ENCODE measurements around the gene S1PR4.
"Not testable (repeated sequence)": the region's sequence is repeated elsewhere in the genome, so short reads cannot be mapped to it uniquely, and the experiment has no call there.

Gene S1PR4

GRCh38 chr19:3152419-3152780 lies 26.2 kb upstream of the S1PR4 start:
- no peak for DNase-seq (ENCODE audit: low read depth in 2 of 2)

DNA sequence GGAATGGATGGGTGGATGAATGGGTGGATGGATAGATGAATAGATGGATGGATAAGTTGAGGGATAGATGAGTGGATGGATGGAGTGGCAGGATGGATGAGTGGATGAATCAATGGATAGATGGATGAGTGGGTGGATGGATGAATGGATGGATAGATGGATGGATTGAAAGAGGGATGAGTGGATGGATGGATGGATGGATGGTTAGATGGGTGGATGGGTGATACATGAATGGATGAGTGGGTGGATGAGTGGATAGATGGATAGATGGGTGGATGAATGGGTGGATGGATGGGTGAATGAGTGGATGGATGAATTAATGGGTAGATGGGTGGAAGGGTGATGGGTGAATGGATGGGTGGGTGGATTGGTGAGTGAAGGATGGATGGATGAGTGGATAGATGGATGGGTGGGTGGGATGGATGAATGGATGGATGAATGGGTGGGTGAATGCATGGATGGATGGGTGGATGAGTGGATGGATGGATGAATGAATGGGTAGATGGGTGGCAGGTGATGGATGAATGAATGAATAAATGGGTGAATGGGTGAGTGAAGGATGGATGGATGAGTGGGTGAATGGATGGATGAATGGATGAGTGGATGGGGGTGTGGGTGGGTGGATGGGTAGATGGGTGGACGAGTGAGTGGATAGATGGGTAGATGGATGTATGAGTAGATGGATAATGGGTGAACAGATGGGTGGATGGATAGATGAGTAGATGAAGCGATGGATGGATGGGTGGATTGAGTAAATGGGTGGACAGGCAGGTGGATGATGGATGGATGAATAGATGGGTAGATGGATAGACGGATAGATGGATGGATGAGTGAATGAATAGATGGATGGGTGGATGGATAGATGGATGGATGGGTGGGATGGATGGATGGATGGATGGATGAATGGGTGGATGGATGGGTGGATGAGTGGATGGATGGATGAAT lies 25.0 kb upstream of the S1PR4 start:
- no peak for DNase-seq (ENCODE audit: low read depth in 2 of 2)

GRCh38 chr19:3154447-3154846 lies 24.1 kb upstream of the S1PR4 start:
- DNase-seq (ENCODE audit: low read depth in 2 of 2) = not testable (repeated sequence)

DNA sequence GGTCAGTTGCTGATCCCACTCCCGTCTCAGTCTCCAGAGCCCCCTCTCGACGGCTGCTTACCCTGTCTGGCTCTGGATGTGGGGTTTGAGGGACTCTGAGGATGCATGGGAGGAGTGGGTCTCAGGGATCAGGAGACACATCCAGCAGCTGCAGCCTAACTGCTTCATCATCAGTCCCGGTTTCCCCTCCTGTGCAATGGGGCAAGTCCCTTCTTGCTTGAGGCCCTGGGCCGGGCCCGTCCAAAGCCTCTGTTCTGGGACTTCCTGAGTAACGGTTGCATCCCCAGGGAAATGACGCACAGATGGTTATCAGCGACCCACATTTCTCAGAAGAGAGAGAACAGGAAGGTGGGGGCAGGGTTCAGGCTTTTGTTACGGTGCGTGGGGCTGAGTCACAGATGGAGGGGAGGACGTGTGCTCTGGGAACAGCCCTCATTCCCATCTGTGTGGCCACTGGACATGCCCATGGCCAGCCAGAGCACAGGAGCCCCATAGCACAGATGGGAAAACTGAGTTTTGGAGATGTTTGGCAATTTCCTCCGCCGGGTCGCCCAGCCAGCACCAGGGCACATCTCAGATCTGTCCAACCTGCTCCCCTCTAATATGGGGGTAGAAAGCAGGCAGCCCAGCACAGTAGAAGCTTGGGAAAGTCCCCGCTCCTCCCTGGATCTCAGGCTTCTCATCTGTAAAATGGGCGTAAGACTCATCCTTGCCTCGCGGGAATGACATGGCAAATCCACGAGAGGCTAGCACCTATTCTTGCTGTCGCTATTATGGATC lies 23.4 kb upstream of the S1PR4 start:
- peak; percentile 38 to 56 for DNase-seq (ENCODE audit: low read depth in 2 of 2)

DNA sequence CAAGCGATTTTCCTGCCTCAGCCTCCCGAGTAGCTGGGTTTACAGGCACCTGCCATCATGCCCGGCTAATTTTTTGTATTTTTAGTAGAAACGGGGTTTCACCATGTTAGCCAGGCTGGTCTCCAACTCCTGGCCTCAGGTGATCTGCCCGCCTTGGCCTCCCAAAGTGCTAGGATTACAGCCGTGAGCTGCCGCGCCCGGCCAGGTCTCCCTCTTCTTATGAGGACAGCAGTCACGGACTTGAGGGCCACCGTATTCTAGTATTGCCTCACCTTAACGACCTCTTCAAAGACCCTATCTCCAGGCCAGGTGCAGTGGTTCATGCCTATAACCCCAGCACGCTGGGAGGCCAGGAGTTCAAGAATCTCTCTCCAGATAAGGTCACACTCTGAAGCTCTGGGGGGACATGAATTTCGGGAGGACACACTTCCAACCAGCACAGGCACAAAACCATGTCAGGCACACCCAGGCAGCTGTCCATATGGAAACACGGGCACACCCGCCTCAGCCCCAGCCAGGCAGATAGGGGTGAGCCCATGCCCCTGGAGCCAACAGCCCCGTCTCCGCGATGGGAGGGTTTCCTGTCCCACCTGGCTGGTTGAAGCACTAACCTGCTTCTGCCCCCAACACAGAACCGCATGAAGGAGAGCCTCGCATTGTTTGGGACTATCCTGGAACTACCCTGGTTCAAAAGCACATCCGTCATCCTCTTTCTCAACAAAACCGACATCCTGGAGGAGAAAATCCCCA lies 21.3 kb upstream of the S1PR4 start:
- no peak for DNase-seq (ENCODE audit: low read depth in 2 of 2)

GRCh38 chr19:3159565-3159964 lies 19.0 kb upstream of the S1PR4 start:
- DNase-seq (ENCODE audit: low read depth in 2 of 2) = no peak

DNA sequence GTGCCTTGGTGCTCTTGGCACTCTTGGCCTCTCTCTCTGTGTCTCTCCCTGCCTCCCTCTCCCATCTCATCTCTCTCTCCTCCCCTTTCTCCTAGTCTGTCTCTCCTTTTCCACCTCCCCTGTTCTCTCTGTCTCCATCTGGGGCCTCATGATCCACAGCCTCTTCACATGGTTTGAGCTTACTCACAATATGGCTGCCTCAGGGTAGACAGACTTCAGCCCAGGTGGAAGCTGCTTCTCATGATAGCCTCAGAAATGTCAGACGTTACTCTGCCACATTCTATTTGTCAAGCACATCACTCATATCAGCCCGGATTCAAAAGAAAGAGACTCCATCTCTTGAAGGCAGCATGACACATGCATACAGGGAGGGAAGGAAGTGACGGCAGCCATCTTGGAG lies 18.4 kb upstream of the S1PR4 start:
- no peak for DNase-seq (ENCODE audit: low read depth in 2 of 2)

GRCh38 chr19:3161453-3161852 lies 17.1 kb upstream of the S1PR4 start:
- no peak for DNase-seq (ENCODE audit: low read depth in 2 of 2)

GRCh38 chr19:3162418-3163229 lies 15.9 kb upstream of the S1PR4 start:
- no peak for DNase-seq (ENCODE audit: low read depth in 2 of 2)

- peak; percentile 42 to 49 for DNase-seq (ENCODE audit: low read depth in 2 of 2)
Measured at GRCh38 chr19:3163230-3163886, 15.2 kb upstream of the S1PR4 start.

GRCh38 chr19:3163943-3164342 lies 14.6 kb upstream of the S1PR4 start:
- DNase-seq (ENCODE audit: low read depth in 2 of 2) = no peak

GRCh38 chr19:3167533-3168272 lies 10.9 kb upstream of the S1PR4 start:
- no peak for DNase-seq (ENCODE audit: low read depth in 2 of 2)

- DNase-seq (ENCODE audit: low read depth in 2 of 2) = no peak
Measured at GRCh38 chr19:3171894-3172672, 6.5 kb upstream of the S1PR4 start.

GRCh38 chr19:3172673-3173000 lies 5.9 kb upstream of the S1PR4 start:
- not testable (repeated sequence) for DNase-seq (ENCODE audit: low read depth in 2 of 2)

DNA sequence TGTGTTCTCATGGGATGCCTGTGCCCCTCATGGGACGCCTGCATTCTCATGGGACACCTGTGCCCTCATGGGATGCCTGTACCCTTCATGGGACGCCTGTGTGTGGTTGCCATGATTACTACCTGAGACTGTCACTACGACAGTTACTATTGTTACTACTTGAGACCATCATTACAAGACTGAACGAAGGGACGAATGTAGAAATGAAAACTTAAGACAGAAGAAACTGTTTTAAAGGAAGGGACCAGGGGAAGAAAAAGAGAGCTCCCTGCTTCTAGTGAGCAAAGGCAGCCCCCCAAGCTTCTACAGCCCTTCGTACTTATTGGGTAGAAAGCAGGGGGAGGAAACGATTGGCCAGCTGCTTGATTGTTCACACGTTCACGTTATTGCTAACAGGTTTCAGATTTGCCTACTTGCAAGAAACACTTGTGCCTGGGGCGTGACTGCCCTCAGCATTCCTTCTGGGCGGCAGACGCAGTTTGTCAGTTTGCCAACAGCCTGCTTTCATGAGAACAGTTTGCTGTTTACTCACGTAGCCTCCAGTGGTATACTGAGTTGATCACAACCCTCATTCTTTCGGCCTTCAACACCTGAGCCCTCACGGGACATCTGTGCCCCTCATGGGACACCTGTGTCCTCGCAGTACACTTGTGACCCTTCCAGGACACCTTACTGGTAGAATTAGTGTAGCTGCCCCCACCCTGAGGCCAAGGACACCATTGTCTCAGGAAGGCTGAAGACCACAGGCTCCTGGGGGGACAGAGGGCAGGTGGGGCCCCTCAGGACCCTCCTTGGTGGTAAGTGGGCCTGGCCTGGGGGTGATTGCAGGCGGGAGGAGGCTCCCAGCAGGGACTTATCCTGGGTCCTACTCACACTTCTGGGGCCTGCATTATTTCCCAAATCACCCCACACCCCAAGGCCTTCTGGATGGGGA lies 2.5 kb upstream of the S1PR4 start:
- DNase-seq (ENCODE audit: low read depth in 2 of 2) = no peak

DNA sequence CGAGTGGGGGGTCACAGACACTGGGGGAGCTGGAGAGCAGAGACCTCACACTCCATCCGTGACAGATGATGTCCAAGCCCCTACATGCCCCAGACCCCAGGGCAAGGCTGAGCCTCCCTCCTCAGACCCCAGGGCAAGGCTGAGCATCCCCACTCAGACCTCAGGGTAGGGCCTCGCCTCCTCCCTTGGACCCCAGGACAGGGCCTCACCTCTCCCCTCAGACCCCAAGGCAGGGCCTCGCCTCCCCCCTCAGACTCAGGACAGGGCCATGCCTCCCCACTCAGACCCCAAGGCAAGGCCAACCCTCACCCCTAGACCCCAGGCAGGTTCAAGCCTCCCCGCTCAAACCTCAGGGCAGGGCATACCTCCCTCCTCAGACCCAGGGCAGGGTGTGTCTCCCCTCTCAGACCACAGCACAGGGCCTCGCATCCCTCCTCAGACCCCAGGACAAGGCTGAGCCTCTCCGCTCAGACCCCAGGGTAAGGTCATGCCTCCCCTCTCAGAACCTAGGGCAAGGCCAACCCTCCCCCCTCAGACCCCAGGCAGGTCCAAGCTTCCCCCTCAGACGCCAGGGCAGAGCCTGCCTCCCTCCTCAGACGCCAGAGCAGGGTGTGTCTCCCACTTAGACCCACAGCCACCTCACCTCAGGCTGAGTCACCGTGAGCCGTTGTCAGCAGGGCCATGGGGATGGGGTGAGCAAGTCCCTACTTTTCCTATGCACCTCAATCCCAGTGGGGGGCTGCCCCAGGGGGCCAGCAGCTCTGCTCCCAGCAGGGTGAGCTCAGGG lies 1.7 kb upstream of the S1PR4 start:
- DNase-seq (ENCODE audit: low read depth in 2 of 2) = peak; percentile 43 to 44

DNA sequence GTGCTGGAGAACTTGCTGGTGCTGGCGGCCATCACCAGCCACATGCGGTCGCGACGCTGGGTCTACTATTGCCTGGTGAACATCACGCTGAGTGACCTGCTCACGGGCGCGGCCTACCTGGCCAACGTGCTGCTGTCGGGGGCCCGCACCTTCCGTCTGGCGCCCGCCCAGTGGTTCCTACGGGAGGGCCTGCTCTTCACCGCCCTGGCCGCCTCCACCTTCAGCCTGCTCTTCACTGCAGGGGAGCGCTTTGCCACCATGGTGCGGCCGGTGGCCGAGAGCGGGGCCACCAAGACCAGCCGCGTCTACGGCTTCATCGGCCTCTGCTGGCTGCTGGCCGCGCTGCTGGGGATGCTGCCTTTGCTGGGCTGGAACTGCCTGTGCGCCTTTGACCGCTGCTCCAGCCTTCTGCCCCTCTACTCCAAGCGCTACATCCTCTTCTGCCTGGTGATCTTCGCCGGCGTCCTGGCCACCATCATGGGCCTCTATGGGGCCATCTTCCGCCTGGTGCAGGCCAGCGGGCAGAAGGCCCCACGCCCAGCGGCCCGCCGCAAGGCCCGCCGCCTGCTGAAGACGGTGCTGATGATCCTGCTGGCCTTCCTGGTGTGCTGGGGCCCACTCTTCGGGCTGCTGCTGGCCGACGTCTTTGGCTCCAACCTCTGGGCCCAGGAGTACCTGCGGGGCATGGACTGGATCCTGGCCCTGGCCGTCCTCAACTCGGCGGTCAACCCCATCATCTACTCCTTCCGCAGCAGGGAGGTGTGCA lies 587 bp downstream of the S1PR4 start:
- no peak for DNase-seq (ENCODE audit: low read depth in 2 of 2)

All from stimulated activated CD8-positive, alpha-beta memory T cell treated with anti-CD3 and anti-CD28 coated beads, Interleukin-7, amount 100 ng/mL, for 1 hour (primary cell).